ENCODE data around the gene CDK15.

DNA sequence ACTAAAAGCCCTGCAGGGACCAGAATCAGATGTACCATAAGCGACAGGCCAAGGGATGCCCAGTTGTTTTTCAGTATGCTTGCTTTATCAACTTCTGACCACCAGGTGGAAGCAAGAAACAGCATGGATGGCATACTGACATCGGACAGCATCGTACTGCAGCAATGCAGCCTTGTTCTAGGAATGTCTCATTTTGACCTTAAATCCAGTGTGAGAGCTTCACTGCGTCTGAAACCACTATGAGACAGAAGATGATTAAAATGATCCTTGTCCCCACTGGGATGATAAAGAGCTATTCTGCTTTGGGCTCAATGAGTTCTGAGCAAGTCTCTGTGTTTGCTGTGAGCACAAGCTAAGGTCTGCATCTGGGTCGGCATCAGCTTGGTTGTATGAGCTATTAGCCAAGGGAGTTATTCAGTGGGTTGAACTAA, 54.3 kb downstream of the CDK15 start:
- TF ChIP-seq, protein P1, sequence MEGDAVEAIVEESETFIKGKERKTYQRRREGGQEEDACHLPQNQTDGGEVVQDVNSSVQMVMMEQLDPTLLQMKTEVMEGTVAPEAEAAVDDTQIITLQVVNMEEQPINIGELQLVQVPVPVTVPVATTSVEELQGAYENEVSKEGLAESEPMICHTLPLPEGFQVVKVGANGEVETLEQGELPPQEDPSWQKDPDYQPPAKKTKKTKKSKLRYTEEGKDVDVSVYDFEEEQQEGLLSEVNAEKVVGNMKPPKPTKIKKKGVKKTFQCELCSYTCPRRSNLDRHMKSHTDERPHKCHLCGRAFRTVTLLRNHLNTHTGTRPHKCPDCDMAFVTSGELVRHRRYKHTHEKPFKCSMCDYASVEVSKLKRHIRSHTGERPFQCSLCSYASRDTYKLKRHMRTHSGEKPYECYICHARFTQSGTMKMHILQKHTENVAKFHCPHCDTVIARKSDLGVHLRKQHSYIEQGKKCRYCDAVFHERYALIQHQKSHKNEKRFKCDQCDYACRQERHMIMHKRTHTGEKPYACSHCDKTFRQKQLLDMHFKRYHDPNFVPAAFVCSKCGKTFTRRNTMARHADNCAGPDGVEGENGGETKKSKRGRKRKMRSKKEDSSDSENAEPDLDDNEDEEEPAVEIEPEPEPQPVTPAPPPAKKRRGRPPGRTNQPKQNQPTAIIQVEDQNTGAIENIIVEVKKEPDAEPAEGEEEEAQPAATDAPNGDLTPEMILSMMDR (IDR thresholded peaks at IDR 0.05): peak; percentile 64 to 89 (median 84)
- TF ChIP-seq POLR2A (IDR thresholded peaks at IDR 0.05): no peak
- TF ChIP-seq POLR2AphosphoS5 (IDR thresholded peaks at IDR 0.05): peak; percentile 29

Data from prostate gland (tissue), 2 donors.